A549 (cell line): Measurements from ENCODE around the gene FLVCR2.

Source experiments
- MYC ChIP-seq: IDR thresholded peaks from 2 replicates; pipeline ENCODE4 v1.6.1; 2012; ENCODE audit warnings: mild to moderate bottlenecking, inconsistent platforms, low read length, improper control_type of control experiment, borderline replicate concordance
- NR3C1 ChIP-seq: fragments of >200 bp; sonication (Bioruptor Twin); formaldehyde crosslinking; IDR thresholded peaks from 3 replicates; pipeline ENCODE4 v1.6.1; 2017
- POLR2A ChIP-seq: IDR thresholded peaks from 2 replicates; pipeline ENCODE4 v1.6.1; 2012; ENCODE audit warnings: mild to moderate bottlenecking, low read length
- RAD21 ChIP-seq, 2 experiments: fragments of >200 bp in 1 of 2; sonication (Bioruptor Twin) in 1 of 2; formaldehyde crosslinking in 1 of 2; IDR thresholded peaks in 1 of 2; conservative IDR thresholded peaks in 1 of 2; 2 replicates in 1 of 2; 3 replicates in 1 of 2; pipeline ENCODE4 v1.6.1; 2012 to 2018; ENCODE audit warnings: inconsistent platforms in 1 of 2
- TF ChIP-seq, protein P1 (sequence below): fragments of >200 bp; sonication (Bioruptor Twin); formaldehyde crosslinking; IDR thresholded peaks from 3 replicates; pipeline ENCODE4 v1.5.1; 2016
- TF ChIP-seq, protein P2 (sequence below): IDR thresholded peaks from 2 replicates; pipeline ENCODE4 v1.6.1; 2012
- TF ChIP-seq, protein P3 (sequence below): fragments of 200-600 bp; sonication (generic); IDR thresholded peaks from 2 replicates; pipeline ENCODE4 v1.6.1; 2016; ENCODE audit warnings: antibody characterized with exemption, mild to moderate bottlenecking, moderate library complexity
- TF ChIP-seq, protein P4 (sequence below): fragments of >200 bp; sonication (Bioruptor Twin); formaldehyde crosslinking; IDR thresholded peaks from 3 replicates; pipeline ENCODE4 v1.6.1; 2016

DNA sequence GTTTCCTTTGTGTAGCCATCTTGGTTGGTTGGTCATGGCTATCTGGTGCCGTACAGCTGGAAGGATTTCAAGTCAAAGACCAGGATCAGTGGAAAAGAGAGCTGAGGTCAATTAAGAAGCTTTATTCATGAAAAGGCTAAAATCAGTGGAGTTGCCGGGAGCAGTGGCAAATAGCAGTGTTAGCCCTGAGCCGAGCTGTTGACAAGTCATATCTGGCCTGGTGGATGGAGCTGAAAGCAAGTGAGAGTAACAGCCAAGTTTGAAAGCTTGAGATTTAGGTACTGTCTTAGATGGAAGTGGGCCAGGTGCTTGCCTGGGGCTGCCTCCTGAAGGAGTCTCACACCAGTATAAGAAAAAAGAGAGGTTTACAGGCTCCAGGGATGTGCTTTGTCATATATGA, 47.2 kb upstream of the FLVCR2 start:
- TF ChIP-seq, protein P1, sequence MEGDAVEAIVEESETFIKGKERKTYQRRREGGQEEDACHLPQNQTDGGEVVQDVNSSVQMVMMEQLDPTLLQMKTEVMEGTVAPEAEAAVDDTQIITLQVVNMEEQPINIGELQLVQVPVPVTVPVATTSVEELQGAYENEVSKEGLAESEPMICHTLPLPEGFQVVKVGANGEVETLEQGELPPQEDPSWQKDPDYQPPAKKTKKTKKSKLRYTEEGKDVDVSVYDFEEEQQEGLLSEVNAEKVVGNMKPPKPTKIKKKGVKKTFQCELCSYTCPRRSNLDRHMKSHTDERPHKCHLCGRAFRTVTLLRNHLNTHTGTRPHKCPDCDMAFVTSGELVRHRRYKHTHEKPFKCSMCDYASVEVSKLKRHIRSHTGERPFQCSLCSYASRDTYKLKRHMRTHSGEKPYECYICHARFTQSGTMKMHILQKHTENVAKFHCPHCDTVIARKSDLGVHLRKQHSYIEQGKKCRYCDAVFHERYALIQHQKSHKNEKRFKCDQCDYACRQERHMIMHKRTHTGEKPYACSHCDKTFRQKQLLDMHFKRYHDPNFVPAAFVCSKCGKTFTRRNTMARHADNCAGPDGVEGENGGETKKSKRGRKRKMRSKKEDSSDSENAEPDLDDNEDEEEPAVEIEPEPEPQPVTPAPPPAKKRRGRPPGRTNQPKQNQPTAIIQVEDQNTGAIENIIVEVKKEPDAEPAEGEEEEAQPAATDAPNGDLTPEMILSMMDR, result no peak
- TF ChIP-seq, protein P2, sequence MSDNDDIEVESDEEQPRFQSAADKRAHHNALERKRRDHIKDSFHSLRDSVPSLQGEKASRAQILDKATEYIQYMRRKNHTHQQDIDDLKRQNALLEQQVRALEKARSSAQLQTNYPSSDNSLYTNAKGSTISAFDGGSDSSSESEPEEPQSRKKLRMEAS, result no peak
- TF ChIP-seq POLR2A (no peak), NR3C1 (no peak), MYC (no peak), RAD21 (conservative IDR thresholded peaks at IDR 0.05 in 1 of 2, IDR thresholded peaks at IDR 0.05 in 1 of 2) (no peak)
- TF ChIP-seq, protein P3, sequence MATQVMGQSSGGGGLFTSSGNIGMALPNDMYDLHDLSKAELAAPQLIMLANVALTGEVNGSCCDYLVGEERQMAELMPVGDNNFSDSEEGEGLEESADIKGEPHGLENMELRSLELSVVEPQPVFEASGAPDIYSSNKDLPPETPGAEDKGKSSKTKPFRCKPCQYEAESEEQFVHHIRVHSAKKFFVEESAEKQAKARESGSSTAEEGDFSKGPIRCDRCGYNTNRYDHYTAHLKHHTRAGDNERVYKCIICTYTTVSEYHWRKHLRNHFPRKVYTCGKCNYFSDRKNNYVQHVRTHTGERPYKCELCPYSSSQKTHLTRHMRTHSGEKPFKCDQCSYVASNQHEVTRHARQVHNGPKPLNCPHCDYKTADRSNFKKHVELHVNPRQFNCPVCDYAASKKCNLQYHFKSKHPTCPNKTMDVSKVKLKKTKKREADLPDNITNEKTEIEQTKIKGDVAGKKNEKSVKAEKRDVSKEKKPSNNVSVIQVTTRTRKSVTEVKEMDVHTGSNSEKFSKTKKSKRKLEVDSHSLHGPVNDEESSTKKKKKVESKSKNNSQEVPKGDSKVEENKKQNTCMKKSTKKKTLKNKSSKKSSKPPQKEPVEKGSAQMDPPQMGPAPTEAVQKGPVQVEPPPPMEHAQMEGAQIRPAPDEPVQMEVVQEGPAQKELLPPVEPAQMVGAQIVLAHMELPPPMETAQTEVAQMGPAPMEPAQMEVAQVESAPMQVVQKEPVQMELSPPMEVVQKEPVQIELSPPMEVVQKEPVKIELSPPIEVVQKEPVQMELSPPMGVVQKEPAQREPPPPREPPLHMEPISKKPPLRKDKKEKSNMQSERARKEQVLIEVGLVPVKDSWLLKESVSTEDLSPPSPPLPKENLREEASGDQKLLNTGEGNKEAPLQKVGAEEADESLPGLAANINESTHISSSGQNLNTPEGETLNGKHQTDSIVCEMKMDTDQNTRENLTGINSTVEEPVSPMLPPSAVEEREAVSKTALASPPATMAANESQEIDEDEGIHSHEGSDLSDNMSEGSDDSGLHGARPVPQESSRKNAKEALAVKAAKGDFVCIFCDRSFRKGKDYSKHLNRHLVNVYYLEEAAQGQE, result no peak
- TF ChIP-seq, protein P4, sequence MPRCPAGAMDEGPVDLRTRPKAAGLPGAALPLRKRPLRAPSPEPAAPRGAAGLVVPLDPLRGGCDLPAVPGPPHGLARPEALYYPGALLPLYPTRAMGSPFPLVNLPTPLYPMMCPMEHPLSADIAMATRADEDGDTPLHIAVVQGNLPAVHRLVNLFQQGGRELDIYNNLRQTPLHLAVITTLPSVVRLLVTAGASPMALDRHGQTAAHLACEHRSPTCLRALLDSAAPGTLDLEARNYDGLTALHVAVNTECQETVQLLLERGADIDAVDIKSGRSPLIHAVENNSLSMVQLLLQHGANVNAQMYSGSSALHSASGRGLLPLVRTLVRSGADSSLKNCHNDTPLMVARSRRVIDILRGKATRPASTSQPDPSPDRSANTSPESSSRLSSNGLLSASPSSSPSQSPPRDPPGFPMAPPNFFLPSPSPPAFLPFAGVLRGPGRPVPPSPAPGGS, result no peak
